ENCODE data around the gene SUMO4. TPM values are rescaled to one million over a fixed set of nuclear protein-coding genes. Genes with fewer than 3 reads are reported as not detected.

SUMO4 gene
- total RNA-seq, 2 donors from 2014 or later: 0.67 to 1.3 TPM

DNA sequence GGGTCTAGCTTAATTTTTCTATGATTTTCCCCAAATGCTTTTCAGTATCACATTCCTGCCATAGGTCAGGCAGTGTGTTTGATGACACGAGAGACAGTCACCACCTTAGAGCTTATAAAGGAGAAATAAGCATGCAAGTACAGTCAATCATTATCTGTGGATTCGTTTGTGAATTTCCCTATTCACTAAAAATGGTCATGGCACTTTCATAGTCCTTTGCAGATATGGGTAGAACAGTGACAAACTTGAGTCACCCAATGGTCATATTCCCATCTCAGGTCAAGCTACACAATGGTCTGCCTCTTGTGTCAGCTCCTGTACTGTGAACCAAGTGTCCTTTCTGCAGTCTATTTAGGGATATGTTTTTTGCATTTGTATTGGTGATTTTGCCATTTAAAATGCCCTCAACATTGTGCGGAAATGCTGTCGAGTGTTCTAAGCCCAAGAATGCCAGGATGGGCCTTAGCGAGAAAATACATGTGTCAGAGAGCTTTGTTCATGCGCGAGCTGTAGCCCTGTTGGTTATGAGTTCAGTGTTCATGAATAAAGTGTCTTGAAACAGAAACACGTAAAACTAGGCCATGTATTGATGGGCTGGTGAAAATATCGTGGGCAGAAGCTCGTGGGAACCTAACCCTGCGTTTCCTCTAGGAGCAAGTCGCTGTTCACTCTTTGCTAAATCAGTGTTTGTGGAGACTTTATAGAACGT, 19.8 kb downstream of the SUMO4 start:
- no peak overlapping the region for H3K27ac ChIP-seq
- no peak for DNase-seq (ENCODE audit: low spot score)
- no peaks in the 10 kb centered on the region for H3K36me3 ChIP-seq
- no peaks in the 10 kb centered on the region for H3K9me3 ChIP-seq
- H3K4me3 ChIP-seq: no peak overlapping the region
- H3K4me1 ChIP-seq: no peaks in the 10 kb centered on the region
- TF ChIP-seq, protein P1, sequence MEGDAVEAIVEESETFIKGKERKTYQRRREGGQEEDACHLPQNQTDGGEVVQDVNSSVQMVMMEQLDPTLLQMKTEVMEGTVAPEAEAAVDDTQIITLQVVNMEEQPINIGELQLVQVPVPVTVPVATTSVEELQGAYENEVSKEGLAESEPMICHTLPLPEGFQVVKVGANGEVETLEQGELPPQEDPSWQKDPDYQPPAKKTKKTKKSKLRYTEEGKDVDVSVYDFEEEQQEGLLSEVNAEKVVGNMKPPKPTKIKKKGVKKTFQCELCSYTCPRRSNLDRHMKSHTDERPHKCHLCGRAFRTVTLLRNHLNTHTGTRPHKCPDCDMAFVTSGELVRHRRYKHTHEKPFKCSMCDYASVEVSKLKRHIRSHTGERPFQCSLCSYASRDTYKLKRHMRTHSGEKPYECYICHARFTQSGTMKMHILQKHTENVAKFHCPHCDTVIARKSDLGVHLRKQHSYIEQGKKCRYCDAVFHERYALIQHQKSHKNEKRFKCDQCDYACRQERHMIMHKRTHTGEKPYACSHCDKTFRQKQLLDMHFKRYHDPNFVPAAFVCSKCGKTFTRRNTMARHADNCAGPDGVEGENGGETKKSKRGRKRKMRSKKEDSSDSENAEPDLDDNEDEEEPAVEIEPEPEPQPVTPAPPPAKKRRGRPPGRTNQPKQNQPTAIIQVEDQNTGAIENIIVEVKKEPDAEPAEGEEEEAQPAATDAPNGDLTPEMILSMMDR (IDR thresholded peaks at IDR 0.05): no peak
- H3K27me3 ChIP-seq: no peaks in the 10 kb centered on the region

DNA sequence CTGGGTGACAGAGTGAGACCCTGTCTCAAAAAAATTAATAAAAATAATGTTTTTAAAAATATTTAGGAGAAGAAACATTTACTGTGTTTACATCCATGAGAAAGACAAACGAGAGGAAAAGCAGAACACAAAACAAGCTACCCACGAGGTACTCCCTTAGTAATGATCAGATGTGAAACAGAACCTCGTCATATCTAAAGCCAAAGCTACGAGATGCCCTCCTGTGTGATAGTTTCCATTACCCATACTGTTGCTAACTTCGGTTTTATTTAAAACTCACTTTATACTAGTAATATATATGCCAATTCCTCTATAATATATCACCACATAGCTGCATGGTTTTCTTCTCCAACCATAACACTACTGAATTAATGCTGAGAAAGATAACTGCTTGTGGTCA, 21.1 kb downstream of the SUMO4 start:
- H3K4me3 ChIP-seq: no peak overlapping the region
- DNase-seq (ENCODE audit: low spot score): no peak
- no peaks in the 10 kb centered on the region for H3K36me3 ChIP-seq
- no peaks in the 10 kb centered on the region for H3K4me1 ChIP-seq
- H3K27me3 ChIP-seq: no peaks in the 10 kb centered on the region
- H3K27ac ChIP-seq: no peak overlapping the region
- no peaks in the 10 kb centered on the region for H3K9me3 ChIP-seq
- TF ChIP-seq, protein P1 (IDR thresholded peaks at IDR 0.05): no peak

DNA sequence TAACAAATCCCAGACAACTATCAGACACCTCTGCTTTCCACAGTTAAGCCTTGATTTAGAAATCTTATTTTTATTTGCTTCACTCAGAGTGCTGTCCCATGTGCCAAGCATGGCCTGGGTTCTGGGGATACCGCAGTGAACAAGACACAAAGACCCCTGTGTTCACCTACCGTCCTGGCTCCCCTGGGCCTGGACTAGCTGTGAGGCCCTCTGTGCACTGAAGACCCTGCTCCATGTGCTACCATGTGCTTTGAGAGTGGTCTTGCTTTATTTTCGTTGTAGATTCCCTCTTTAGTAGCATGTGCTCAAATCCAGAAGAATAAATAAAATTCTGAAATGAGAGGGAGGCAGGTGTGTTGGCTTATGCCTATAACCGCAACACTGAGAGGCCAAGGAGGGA, 22.5 kb downstream of the SUMO4 start:
- Histone ChIP-seq H3K27me3 (no peaks in the 10 kb centered on the region), H3K9me3 (no peaks in the 10 kb centered on the region), H3K4me3 (no peak overlapping the region), H3K27ac (no peak overlapping the region), H3K4me1 (no peaks in the 10 kb centered on the region), H3K36me3 (no peaks in the 10 kb centered on the region)
- no peak for DNase-seq (ENCODE audit: low spot score)
- TF ChIP-seq, protein P1 (IDR thresholded peaks at IDR 0.05): no peak

DNA sequence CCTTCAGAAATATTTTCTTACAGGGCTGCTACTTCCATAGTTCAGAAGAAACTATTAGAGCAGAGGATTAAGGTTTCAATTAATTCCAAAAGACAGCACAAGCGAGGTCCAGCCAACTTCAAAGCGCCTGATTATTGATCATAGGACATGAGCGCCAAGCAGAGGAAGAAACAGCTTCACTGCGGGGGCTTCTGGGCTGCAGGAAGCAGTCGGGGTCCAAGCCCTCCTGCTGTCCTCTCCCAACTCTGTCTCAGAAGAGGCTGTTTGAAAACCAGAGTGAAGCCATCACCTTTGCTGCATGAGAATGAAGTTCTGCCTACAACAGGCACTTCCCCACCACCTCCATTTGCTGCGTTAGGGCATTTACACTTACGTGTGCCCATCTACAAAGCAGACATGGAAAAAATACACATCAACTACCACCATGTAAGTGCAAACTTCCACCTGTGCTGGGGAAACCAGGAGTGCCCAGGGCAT, 23.9 kb downstream of the SUMO4 start:
- Histone ChIP-seq H3K4me1 (no peaks in the 10 kb centered on the region), H3K4me3 (no peak overlapping the region), H3K9me3 (no peaks in the 10 kb centered on the region), H3K27me3 (no peaks in the 10 kb centered on the region), H3K36me3 (no peaks in the 10 kb centered on the region), H3K27ac (no peak overlapping the region)
- TF ChIP-seq, protein P1 (IDR thresholded peaks at IDR 0.05): no peak
- DNase-seq (ENCODE audit: low spot score): no peak

DNA sequence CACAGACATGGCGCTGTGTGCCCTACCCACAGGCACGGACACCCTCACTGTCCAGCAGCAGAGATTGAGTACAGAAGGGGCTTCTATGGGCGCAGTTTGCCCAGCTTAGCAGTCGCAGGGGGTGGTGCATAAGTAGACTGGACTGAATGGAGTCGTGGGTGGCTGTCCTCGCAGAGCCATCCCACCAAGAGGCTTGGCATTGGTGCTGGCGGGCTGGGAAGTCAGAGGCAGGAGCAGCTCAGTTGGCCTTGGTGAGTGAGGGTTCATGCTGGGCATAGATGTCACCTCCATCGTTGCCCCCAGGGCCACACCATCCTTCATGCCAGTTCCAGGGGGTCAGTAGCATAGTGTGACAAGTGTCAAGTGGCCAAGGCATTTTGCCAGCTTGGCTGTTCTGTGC, 25.2 kb downstream of the SUMO4 start:
- Histone ChIP-seq H3K4me3 (no peak overlapping the region), H3K27me3 (no peaks in the 10 kb centered on the region), H3K9me3 (no peaks in the 10 kb centered on the region), H3K4me1 (no peaks in the 10 kb centered on the region), H3K36me3 (no peaks in the 10 kb centered on the region), H3K27ac (no peak overlapping the region)
- TF ChIP-seq, protein P1 (IDR thresholded peaks at IDR 0.05): no peak
- no peak for DNase-seq (ENCODE audit: low spot score)

DNA sequence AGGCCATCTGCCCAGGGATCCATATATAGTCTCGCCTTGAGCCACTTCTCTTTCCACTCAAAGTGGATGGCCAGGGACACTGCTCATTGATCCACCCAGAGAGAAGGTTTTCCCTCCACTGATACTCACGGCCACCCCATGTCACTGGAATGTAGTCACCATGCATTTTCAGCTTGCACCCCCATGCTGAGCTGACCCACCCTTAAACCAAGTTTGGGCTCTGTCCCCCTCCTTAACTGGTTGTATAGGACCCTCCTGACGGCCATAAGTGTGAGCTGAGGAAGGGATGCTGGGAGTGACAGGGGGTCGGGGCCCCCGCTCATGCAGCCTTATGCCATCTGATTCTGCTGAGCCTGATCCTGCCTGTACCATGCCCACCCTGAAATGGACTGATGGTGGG, 25.7 kb downstream of the SUMO4 start:
- H3K4me3 ChIP-seq: no peak overlapping the region
- H3K27me3 ChIP-seq: no peaks in the 10 kb centered on the region
- H3K36me3 ChIP-seq: no peaks in the 10 kb centered on the region
- H3K4me1 ChIP-seq: no peaks in the 10 kb centered on the region
- no peak for DNase-seq (ENCODE audit: low spot score)
- TF ChIP-seq, protein P1 (IDR thresholded peaks at IDR 0.05): no peak
- H3K9me3 ChIP-seq: no peaks in the 10 kb centered on the region
- no peak overlapping the region for H3K27ac ChIP-seq

Data from right atrium auricular region (tissue), 2 donors.